ENCODE results near the gene DYNLT5.
A peak's percentile ranks its signal among the peaks of the same experiment; 100 is the strongest.
"Not testable (repeated sequence)": the region's sequence is repeated elsewhere in the genome, so short reads cannot be mapped to it uniquely, and the experiment has no call there.

Gene DYNLT5

GRCh38 chr1:66750577-66750976, 1.7 kb upstream of the DYNLT5 start:
- DNase-seq (ENCODE audit: low read depth in 2 of 2): no peak

- no peak for DNase-seq (ENCODE audit: low read depth in 2 of 2)
Observed at GRCh38 chr1:66751160-66751559, 1.1 kb upstream of the DYNLT5 start.

- no peak for DNase-seq (ENCODE audit: low read depth in 2 of 2)
Observed at GRCh38 chr1:66752671-66753371, 562 bp downstream of the DYNLT5 start.

GRCh38 chr1:66757722-66758240, 5.5 kb downstream of the DYNLT5 start:
- no peak for DNase-seq (ENCODE audit: low read depth in 2 of 2)

GRCh38 chr1:66758241-66758755, 6.0 kb downstream of the DYNLT5 start:
- DNase-seq (ENCODE audit: low read depth in 2 of 2): no peak

DNA sequence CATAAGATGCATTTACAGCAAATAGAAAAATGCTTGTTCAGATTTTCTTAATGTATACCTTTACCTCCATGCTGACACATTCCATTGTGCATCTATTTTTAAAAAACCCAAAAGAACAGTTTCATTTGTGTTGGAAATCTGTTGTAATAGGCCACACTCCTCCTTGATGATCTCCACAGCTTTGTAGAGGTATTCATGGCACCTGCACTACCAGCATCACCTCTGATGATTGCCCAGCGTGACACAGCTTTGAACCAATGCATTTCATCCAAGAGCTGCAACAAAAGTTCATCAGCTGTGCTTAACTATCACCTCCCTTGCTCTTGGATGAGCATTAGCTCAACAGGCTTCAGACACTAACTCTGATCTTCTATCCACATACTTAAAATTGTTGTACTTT, 8.2 kb downstream of the DYNLT5 start:
- no peak for DNase-seq (ENCODE audit: low read depth in 2 of 2)

DNA sequence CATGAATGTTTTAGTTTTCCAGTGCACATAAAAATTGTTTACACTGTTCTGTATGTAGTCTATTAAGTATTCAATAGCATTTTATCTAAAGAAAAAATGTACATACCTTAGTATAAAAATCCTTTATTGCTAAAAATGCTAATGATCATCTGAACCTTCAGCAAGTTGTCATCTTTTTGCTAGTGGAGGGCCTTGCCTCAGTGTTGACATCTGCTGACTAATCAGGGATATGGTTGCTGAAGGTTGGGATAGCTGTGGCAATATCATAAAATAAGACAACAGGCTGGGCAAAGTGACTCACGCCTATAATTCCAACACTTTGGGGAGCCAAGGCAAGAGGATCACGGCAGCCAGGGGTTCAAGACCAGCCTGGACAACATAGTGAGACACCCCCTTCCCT, 9.0 kb downstream of the DYNLT5 start:
- no peak for DNase-seq (ENCODE audit: low read depth in 2 of 2)

GRCh38 chr1:66764994-66765578, 12.8 kb downstream of the DYNLT5 start:
- DNase-seq (ENCODE audit: low read depth in 2 of 2): peak in 1 of 2 experiments; percentile 15

DNA sequence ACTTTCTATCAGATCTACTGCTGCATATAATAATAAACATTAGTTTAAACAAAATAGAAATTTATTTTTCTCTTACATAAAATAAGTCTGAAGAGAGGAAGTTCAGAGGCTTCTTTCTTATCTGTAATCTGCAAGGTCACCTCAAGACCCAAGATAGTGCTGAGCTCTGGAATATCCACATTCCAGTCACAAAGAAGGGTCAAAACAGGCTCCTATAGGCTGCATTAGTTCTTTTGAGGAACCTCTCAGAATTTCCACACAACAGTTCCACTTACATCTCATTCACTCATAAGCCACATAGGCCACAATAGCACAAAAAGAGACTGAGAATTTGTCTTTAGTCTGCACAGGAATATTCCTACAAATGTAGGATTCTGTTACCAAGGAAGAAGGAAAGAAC, 15.4 kb downstream of the DYNLT5 start:
- no peak for DNase-seq (ENCODE audit: low read depth in 2 of 2)

DNA sequence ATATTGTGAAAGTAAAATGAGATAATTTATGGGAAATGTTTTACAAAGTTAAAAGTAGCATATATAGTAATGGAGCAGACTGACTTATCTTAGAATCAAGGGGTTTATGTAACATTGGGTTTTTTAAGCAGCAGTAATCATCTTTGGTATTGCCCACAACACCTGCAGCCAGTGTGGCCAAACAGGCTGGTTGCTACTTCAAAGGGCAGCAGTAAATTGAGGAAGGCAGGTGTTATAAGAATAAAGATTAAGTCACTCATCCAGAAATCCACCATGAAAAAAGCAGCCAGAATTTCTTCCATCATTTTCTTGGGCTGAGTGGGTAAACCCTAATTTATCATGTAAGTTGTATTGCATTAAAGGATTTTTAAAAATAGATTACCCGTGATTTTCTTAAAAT, 16.7 kb downstream of the DYNLT5 start:
- no peak for DNase-seq (ENCODE audit: low read depth in 2 of 2)

GRCh38 chr1:66769512-66770229, 17.4 kb downstream of the DYNLT5 start:
- DNase-seq (ENCODE audit: low read depth in 2 of 2): no peak

GRCh38 chr1:66770240-66770639, 18.0 kb downstream of the DYNLT5 start:
- DNase-seq (ENCODE audit: low read depth in 2 of 2): no peak

GRCh38 chr1:66770694-66771093, 18.4 kb downstream of the DYNLT5 start:
- DNase-seq (ENCODE audit: low read depth in 2 of 2): no peak

- no peak for DNase-seq (ENCODE audit: low read depth in 2 of 2)
Observed at GRCh38 chr1:66773227-66773626, 21.0 kb downstream of the DYNLT5 start.

- DNase-seq (ENCODE audit: low read depth in 2 of 2): no peak
Observed at GRCh38 chr1:66774438-66774837, 22.2 kb downstream of the DYNLT5 start.

DNA sequence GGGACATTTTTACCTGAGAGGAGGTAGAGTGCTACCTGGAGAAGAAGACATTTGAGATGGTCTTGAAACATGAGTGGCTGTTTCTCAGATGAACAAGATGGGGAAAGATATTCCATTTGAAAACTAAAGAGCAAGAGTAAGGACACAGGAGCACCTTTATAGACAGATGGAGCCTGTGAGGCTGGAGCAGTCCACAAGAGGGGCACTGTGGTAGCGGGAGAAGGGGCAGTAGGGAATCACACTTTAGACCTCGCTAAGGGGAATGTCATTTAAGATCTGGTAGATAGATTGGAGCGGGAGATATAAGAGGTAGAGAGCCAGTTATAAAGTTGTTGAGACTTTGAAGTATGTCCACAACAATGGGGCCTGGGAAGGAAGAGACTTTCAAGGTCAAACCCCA, 23.4 kb downstream of the DYNLT5 start:
- no peak for DNase-seq (ENCODE audit: low read depth in 2 of 2)

- DNase-seq (ENCODE audit: low read depth in 2 of 2): no peak
Observed at GRCh38 chr1:66777831-66778230, 25.6 kb downstream of the DYNLT5 start.

GRCh38 chr1:66778266-66778665, 26.0 kb downstream of the DYNLT5 start:
- no peak for DNase-seq (ENCODE audit: low read depth in 2 of 2)

DNA sequence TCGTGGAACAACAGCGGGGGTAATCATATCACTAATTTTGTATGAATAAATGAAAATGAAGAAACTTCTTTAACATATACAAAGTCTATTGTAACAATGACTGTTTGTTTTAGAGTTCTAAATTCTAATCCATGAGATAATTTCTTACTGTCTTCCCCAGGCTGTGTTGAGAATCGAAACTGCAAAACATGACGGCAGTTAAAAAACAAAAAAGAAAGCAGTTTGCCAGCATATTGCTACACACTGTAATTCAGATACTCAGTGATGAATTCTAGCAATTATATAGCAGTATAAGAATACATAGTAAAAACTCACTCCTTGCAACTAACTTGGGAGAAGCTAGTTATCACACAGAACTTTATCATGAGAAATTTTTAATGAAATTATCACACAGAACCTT, 26.7 kb downstream of the DYNLT5 start:
- no peak for DNase-seq (ENCODE audit: low read depth in 2 of 2)

DNA sequence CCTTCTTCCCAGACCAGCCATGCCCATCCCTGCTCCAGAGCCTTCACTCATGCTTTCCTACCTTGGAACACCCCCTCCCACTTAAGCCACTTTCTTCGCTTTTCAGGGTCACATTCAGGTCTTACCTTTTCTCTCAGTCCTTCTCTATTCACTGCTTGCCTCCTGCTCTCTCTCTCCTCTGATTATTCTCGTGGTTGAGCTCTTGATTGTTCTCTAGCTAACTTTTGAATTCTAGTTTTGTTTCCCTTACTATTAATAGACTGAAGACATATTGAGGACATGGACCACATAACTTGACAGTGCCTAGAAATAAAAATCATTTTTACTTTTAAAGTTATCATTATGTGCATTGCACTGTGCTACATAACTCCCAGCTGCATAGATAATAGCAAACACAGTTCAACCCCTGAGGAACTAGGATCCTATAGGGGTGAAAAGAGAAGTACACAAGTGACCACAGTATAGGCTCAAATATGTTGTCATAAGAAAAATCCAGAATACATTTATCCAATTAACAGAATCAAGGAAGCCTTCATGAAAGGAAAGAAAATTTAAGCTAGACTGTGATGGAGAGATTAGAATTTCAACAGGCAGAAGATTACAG, 27.3 kb downstream of the DYNLT5 start:
- no peak for DNase-seq (ENCODE audit: low read depth in 2 of 2)

- DNase-seq (ENCODE audit: low read depth in 2 of 2): not testable (repeated sequence)
Observed at GRCh38 chr1:66785800-66786199, 33.5 kb downstream of the DYNLT5 start.

DNA sequence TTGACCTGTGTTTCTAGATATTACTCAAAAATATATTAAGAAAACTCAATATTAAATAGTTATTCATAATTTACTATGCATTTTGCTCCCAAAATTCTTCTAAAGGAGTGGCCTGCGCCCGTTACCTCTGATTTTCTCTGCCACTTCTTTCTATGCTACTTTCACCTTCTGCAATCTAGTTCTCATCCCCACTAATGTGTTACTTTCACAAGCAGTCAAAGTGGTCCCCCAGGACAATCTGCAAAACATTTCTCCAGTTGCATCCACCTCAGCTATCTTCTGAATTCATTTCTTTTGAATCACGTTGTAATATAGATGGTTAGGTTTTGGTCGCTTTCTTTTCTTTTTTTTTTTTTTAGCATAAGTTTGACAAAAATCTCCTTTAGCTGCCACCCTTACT, 35.4 kb downstream of the DYNLT5 start:
- DNase-seq (ENCODE audit: low read depth in 2 of 2): no peak

Measured in fibroblast of skin of left quadriceps (primary cell).